C4-2B (cell line): ENCODE data around the gene UPP1.
"Not testable (repeated sequence)": the region's sequence is repeated elsewhere in the genome, so short reads cannot be mapped to it uniquely, and the experiment has no call there.

Experiments
- H3K27ac ChIP-seq: fragments of 450-650 bp; 2 replicates; pipeline ENCODE4 v1.5.1; 2017
- ZFX ChIP-seq: fragments of 450-650 bp; IDR thresholded peaks from 2 replicates; pipeline ENCODE4 v1.6.1; 2017
- TF ChIP-seq, protein P1 (sequence below): fragments of 450-650 bp; conservative IDR thresholded peaks from 2 replicates; pipeline ENCODE4 v1.5.1; 2017; ENCODE audit warnings: mild to moderate bottlenecking

Gene UPP1

DNA sequence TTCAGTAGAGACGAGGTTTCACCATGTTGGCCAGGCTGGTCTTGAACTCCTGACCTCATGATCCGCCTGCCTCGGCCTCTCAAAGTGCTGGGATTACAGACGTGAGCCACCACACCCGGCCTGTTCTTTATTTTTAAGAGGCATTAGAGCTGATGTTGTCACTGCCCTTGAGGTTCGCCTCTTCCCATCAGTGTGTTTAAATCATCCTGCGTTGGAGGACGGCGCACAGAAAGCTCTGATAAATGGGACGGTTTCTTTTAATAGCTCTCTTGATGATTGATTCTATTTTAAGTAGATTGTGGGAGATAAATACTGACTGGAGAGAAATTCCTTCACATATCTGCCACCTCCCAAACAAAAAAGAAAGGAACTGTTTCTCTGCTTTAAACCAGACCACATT is 29.0 kb downstream of the UPP1 start:
- no peak for TF ChIP-seq ZFX
- TF ChIP-seq, protein P1, sequence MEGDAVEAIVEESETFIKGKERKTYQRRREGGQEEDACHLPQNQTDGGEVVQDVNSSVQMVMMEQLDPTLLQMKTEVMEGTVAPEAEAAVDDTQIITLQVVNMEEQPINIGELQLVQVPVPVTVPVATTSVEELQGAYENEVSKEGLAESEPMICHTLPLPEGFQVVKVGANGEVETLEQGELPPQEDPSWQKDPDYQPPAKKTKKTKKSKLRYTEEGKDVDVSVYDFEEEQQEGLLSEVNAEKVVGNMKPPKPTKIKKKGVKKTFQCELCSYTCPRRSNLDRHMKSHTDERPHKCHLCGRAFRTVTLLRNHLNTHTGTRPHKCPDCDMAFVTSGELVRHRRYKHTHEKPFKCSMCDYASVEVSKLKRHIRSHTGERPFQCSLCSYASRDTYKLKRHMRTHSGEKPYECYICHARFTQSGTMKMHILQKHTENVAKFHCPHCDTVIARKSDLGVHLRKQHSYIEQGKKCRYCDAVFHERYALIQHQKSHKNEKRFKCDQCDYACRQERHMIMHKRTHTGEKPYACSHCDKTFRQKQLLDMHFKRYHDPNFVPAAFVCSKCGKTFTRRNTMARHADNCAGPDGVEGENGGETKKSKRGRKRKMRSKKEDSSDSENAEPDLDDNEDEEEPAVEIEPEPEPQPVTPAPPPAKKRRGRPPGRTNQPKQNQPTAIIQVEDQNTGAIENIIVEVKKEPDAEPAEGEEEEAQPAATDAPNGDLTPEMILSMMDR = no peak

DNA sequence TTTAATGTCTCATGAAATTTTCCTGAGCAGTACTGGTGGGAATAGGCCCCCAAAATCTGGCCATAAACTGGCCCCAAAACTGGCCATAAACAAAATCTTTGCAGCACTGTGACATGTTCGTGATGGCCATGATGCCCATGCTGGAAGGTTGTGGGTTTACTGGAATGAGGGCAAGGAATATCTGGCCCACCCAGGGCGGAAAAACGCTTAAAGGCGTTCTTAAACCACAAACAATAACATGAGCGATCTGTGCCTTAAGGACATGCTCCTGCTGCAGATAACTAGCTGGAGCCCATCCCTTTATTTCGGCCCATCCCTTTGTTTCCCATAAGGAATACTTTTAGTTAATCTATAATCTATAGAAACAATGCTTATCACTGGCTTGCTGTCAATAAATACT is 31.5 kb downstream of the UPP1 start:
- H3K27ac ChIP-seq = not testable (repeated sequence)

More for the DNA sequence above, 29.0 kb downstream of the UPP1 start:
- H3K27ac ChIP-seq = no peak overlapping the region

DNA sequence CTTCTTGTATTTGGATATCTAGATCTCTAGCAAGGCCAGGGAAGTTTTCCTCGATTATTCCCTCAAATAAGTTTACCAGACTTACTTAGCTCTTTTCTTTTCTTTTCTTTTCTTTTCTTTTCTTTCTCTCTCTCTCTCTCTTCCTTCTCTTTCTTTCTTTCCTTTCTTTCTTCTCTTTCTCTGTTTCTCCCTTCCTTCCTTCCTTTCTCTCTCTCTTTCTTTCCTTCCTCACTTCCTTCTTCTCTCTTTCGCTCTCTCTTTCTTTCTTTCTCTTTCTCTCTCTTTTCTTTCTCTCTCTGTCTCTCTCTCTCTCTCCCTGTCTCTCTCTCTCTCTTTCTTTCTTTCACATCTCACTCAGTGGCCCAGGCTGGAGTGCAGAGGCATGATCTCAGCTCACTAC is 37.0 kb downstream of the UPP1 start:
- no peak overlapping the region for H3K27ac ChIP-seq
- TF ChIP-seq, protein P1 = no peak
- TF ChIP-seq ZFX = no peak

DNA sequence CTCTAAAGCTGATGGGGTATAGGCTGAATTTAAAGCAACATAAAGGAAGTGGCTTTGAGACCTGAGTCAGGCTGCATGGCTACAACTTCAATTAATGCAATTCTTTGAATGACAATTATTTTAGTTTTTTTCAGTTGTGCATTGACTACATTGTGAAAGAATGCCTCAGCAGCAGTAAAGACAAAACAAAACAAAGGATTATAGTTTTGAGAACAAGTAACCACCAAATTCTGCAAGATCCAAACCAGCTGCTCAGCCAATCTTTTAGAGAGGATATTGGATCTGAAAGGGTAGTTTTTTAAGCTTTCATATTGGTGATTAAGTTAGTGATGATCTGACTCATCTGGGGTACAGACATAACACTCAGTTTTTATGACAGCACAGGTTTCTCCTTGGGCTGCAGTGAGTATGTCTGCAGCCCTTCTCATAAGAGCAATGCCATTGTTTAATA is 41.6 kb downstream of the UPP1 start:
- TF ChIP-seq, protein P1 = no peak
- no peak for TF ChIP-seq ZFX
- H3K27ac ChIP-seq = no peak overlapping the region

DNA sequence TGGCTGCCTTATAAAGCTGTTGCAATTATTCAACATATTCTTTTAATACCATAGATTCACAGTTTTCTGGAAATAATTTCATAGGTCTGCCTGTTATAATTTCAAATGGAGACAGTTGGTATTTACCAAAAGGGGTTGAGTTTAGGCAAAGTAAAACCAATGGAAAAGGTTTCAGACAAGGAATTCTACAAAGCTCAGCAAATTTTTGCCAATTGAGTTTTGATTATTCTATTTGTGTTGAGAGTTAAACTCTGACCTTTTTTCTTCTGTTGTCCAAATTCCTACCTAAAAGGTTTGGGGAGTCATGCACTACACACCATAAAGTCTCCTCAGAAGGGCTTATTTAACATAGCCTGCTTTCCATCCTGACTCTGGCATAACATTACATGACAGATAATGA is 43.7 kb downstream of the UPP1 start:
- TF ChIP-seq, protein P1 = no peak
- TF ChIP-seq ZFX = no peak
- H3K27ac ChIP-seq = no peak overlapping the region

DNA sequence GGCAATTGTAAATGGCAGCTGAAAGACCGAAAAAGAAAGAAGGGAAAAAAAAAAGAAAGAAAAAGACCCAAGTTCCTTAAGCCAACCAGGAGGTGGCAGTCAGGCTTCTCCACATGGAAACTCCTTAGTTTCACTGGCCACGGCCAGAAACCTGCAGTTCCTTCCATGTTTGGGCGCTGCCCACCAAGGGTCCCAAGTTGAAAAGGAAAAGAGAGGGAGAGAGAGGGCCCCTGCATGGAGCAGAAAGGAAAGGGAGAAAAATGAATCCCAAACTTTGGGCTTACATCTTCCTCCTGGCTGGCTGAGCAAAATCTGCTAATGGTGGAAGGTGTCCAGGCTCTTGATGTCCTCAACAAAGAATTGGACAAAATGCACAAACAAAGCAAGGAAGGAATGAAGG is 50.4 kb downstream of the UPP1 start:
- no peak overlapping the region for H3K27ac ChIP-seq
- TF ChIP-seq, protein P1 = peak; percentile 31
- no peak for TF ChIP-seq ZFX

DNA sequence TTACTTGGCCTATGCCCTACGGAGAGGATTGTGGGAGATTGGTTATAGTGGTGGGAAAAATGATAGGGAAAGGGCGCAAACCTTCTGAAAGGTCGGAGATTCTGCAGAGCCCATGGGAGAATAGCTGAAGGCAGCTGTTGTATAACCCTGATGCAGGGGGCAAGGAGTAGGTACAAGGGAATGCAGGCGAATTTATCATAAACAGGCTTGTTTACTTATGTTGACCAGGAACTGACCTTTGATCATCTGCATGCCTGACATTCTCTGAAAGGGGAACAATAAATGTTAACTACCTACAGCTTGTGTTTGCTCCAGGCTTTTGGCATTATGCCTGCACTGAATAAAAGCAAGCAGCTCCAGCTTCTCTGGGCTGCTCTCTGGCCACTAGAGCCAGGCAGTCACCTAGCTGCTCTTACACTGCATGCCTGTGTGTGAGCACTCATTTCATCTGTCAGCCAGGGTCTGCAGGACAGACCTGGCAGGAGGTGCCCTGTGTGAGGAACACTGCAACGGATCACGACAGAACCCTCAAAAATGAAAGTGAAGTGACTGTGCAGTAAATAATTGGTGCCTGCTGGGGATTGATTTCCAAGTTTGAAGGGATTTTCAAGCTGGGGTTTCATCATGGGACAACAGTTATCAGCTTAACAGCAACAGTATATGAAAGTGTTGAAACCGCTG is 51.1 kb downstream of the UPP1 start:
- no peak for TF ChIP-seq ZFX
- TF ChIP-seq, protein P1 = no peak
- H3K27ac ChIP-seq = no peak overlapping the region

DNA sequence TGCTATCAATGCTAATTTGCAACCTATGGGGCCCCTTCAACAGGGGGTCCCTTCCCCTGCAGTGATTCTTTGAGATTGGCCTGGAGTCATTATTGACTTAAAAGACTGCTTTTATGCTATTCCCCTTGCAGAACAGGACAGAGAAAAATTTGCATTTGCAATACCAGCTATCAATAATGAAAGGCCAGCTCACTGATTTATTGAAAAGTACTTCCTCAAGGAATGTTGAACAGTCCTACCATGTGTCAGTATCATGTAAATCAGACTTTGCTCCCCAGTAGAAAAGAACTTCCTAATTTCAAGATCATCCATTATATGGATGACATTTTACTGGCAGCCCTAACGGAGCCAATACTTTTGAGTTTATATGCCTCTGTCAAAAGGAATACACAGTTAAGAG is 52.5 kb downstream of the UPP1 start:
- H3K27ac ChIP-seq = no peak overlapping the region
- no peak for TF ChIP-seq ZFX
- TF ChIP-seq, protein P1 = no peak
